Mucosa of stomach (tissue), 1 donor: ENCODE results near the gene AJAP1.

Experiments
- H3K27me3 ChIP-seq: one replicate; pipeline ENCODE4 v1.7.0; 2013; ENCODE audit warnings: mild to moderate bottlenecking, low read length; ENCODE audit not compliant: control insufficient read depth, insufficient read depth
- H3K36me3 ChIP-seq: one replicate; pipeline ENCODE4 v1.7.0; 2013; ENCODE audit warnings: low read length; ENCODE audit not compliant: control insufficient read depth, insufficient read depth
- H3K4me1 ChIP-seq: one replicate; pipeline ENCODE4 v1.7.0; 2013; ENCODE audit warnings: mild to moderate bottlenecking, low read length; ENCODE audit not compliant: control insufficient read depth, insufficient read depth
- H3K4me3 ChIP-seq: one replicate; pipeline ENCODE4 v1.7.0; 2013; ENCODE audit warnings: low read length
- H3K9ac ChIP-seq: one replicate; pipeline ENCODE4 v1.7.0; 2013; ENCODE audit warnings: mild to moderate bottlenecking, low read length, moderate library complexity
- H3K9me3 ChIP-seq: one replicate; pipeline ENCODE4 v1.7.0; 2013; ENCODE audit warnings: mild to moderate bottlenecking, low read length, moderate library complexity; ENCODE audit not compliant: control insufficient read depth
- donor health status: Pancreatic carcinoma.

Gene AJAP1

GRCh38 chr1:4743978-4744750 lies 89.8 kb downstream of the AJAP1 start:
- Histone ChIP-seq H3K27me3 (no peaks in the 10 kb centered on the region), H3K9ac (no peak overlapping the region), H3K36me3 (no peaks in the 10 kb centered on the region), H3K4me1 (no peaks in the 10 kb centered on the region), H3K9me3 (no peaks in the 10 kb centered on the region), H3K4me3 (no peak overlapping the region)

GRCh38 chr1:4745560-4745959 lies 91.2 kb downstream of the AJAP1 start:
- H3K9me3 ChIP-seq, result no peaks in the 10 kb centered on the region
- H3K4me3 ChIP-seq, result no peak overlapping the region
- no peaks in the 10 kb centered on the region for H3K36me3 ChIP-seq
- H3K27me3 ChIP-seq, result no peaks in the 10 kb centered on the region
- no peaks in the 10 kb centered on the region for H3K4me1 ChIP-seq
- H3K9ac ChIP-seq, result no peak overlapping the region

GRCh38 chr1:4749406-4749805 lies 95.0 kb downstream of the AJAP1 start:
- Histone ChIP-seq H3K9me3 (no peaks in the 10 kb centered on the region), H3K4me1 (no peaks in the 10 kb centered on the region), H3K27me3 (no peaks in the 10 kb centered on the region), H3K9ac (no peak overlapping the region), H3K4me3 (no peak overlapping the region), H3K36me3 (no peaks in the 10 kb centered on the region)

GRCh38 chr1:4750177-4750576 lies 95.8 kb downstream of the AJAP1 start:
- Histone ChIP-seq H3K9ac (no peak overlapping the region), H3K27me3 (no peaks in the 10 kb centered on the region), H3K4me3 (no peak overlapping the region), H3K4me1 (no peaks in the 10 kb centered on the region), H3K36me3 (no peaks in the 10 kb centered on the region), H3K9me3 (no peaks in the 10 kb centered on the region)

GRCh38 chr1:4752059-4752458 lies 97.7 kb downstream of the AJAP1 start:
- Histone ChIP-seq H3K9me3 (no peaks in the 10 kb centered on the region), H3K4me1 (no peaks in the 10 kb centered on the region), H3K4me3 (no peak overlapping the region), H3K36me3 (no peaks in the 10 kb centered on the region), H3K9ac (no peak overlapping the region), H3K27me3 (no peaks in the 10 kb centered on the region)

- Histone ChIP-seq H3K9ac (no peak overlapping the region), H3K4me1 (no peaks in the 10 kb centered on the region), H3K27me3 (no peaks in the 10 kb centered on the region), H3K4me3 (no peak overlapping the region), H3K9me3 (no peaks in the 10 kb centered on the region), H3K36me3 (no peaks in the 10 kb centered on the region)
Measured at GRCh38 chr1:4754816-4755215, 100.4 kb downstream of the AJAP1 start.

- no peak overlapping the region for H3K4me3 ChIP-seq
- H3K9ac ChIP-seq, result no peak overlapping the region
- no peaks in the 10 kb centered on the region for H3K4me1 ChIP-seq
- H3K36me3 ChIP-seq, result no peaks in the 10 kb centered on the region
- H3K9me3 ChIP-seq, result no peaks in the 10 kb centered on the region
- H3K27me3 ChIP-seq, result no peaks in the 10 kb centered on the region
Measured at GRCh38 chr1:4755301-4755845, 101.0 kb downstream of the AJAP1 start.

- H3K27me3 ChIP-seq, result no peaks in the 10 kb centered on the region
- H3K9me3 ChIP-seq, result no peaks in the 10 kb centered on the region
- H3K9ac ChIP-seq, result no peak overlapping the region
- no peaks in the 10 kb centered on the region for H3K36me3 ChIP-seq
- no peaks in the 10 kb centered on the region for H3K4me1 ChIP-seq
- H3K4me3 ChIP-seq, result no peak overlapping the region
Measured at GRCh38 chr1:4755864-4756504, 101.6 kb downstream of the AJAP1 start.

- no peaks in the 10 kb centered on the region for H3K27me3 ChIP-seq
- H3K36me3 ChIP-seq, result no peaks in the 10 kb centered on the region
- no peak overlapping the region for H3K4me3 ChIP-seq
- H3K4me1 ChIP-seq, result no peaks in the 10 kb centered on the region
- H3K9me3 ChIP-seq, result no peaks in the 10 kb centered on the region
- no peak overlapping the region for H3K9ac ChIP-seq
Measured at GRCh38 chr1:4756851-4757580, 102.6 kb downstream of the AJAP1 start.

- Histone ChIP-seq H3K4me1 (no peaks in the 10 kb centered on the region), H3K27me3 (no peaks in the 10 kb centered on the region), H3K9ac (no peak overlapping the region), H3K9me3 (no peaks in the 10 kb centered on the region), H3K4me3 (no peak overlapping the region), H3K36me3 (no peaks in the 10 kb centered on the region)
Measured at GRCh38 chr1:4759671-4760070, 105.3 kb downstream of the AJAP1 start.

GRCh38 chr1:4760088-4760487 lies 105.7 kb downstream of the AJAP1 start:
- H3K9ac ChIP-seq, result no peak overlapping the region
- H3K36me3 ChIP-seq, result no peaks in the 10 kb centered on the region
- H3K9me3 ChIP-seq, result no peaks in the 10 kb centered on the region
- H3K4me3 ChIP-seq, result no peak overlapping the region
- H3K4me1 ChIP-seq, result no peaks in the 10 kb centered on the region
- no peaks in the 10 kb centered on the region for H3K27me3 ChIP-seq

GRCh38 chr1:4761324-4761723 lies 106.9 kb downstream of the AJAP1 start:
- Histone ChIP-seq H3K9ac (no peak overlapping the region), H3K4me3 (no peak overlapping the region), H3K4me1 (no peaks in the 10 kb centered on the region), H3K27me3 (no peaks in the 10 kb centered on the region), H3K36me3 (no peaks in the 10 kb centered on the region), H3K9me3 (no peaks in the 10 kb centered on the region)
